Measurements from ENCODE around the gene JAK2. TPM values are rescaled to one million over a fixed set of nuclear protein-coding genes. Genes with fewer than 3 reads are reported as not detected.

The JAK2 gene
- polyA plus RNA-seq, 10 donors, result 10.8 to 17.0 (median 12.8) TPM

GRCh38 chr9:5140151-5140550 is 155.1 kb downstream of the JAK2 start:
- DNase-seq, result no peak

- no peak for DNase-seq
Measured at GRCh38 chr9:5144217-5144616, 159.1 kb downstream of the JAK2 start.

GRCh38 chr9:5146241-5146640 is 161.2 kb downstream of the JAK2 start:
- no peak for DNase-seq

Other genes starting within 250 kb of the JAK2 start
- 10 to 100 TPM; 40.7 to 55.5 (median 44.6) TPM for gene AK3, start 244.1 kb upstream of the JAK2 start, polyA plus RNA-seq (ENCODE audit: insufficient read length in 10 of 10)
- 10 to 100 TPM in 9 of 10 donors, 1 to 10 TPM in 1; 9.9 to 15.8 (median 13.2) TPM for gene RCL1, start 192.3 kb upstream of the JAK2 start, polyA plus RNA-seq (ENCODE audit: insufficient read length in 10 of 10)
- under 1 TPM; 0.15 to 0.81 (median 0.27) TPM for gene INSL6, start 200.4 kb downstream of the JAK2 start, polyA plus RNA-seq (ENCODE audit: insufficient read length in 10 of 10)
- gene INSL4, start 246.1 kb downstream of the JAK2 start, polyA plus RNA-seq (ENCODE audit: insufficient read length in 10 of 10), result not detected